RWPE1 (cell line): ENCODE data around the gene RASL12.
"Not testable (repeated sequence)": the region's sequence is repeated elsewhere in the genome, so short reads cannot be mapped to it uniquely, and the experiment has no call there.

Experiments used
- CTCF ChIA-PET: fragments of 350-600 bp; sonication (Branson Sonifier 250); formaldehyde crosslinking; extraction: SDS; loops from one replicate; lab custom pipeline; 2021; lab: Yijun Ruan, JAX
- POLR2A ChIA-PET: fragments of 400-600 bp; formaldehyde crosslinking; extraction: SDS; loops from one replicate; lab custom pipeline; 2020; ENCODE audit warnings: antibody characterized with exemption; ENCODE audit not compliant: low non-redundant PET; lab: Yijun Ruan, JAX
- DNase-seq: peaks from one replicate; pipeline ENCODE4 v3.0.0; 2012; ENCODE audit warnings: low spot score
- H3K27ac ChIP-seq: fragments of 450-650 bp; 2 replicates; pipeline ENCODE4 v1.5.1; 2017
- TF ChIP-seq, protein P1 (sequence below): fragments of 450-650 bp; conservative IDR thresholded peaks from 2 replicates; pipeline ENCODE4 v1.5.1; 2017; ENCODE audit warnings: low read depth, mild to moderate bottlenecking

RASL12 gene

DNA sequence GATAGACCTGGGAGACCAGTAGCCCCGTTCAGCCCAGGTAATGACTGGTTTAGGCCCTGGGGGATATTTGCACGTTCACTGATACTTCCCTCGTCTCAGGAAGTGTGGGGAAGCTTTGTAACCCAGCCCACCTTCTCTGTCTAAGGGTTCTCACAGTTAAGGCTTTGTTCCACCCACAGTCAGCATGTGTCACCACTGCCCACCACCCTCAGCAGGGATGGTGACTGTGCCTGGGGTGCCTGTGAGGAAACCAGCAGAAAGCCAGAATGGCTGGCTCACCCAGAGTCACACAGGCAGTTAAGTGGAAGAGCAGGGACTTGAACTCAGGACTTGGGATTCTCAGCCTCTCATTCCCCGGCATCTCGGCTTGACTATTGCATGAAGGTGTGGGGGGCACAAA is 14.0 kb upstream of the RASL12 start:
- DNase-seq, result no peak
- H3K27ac ChIP-seq, result no peak overlapping the region
- TF ChIP-seq, protein P1, sequence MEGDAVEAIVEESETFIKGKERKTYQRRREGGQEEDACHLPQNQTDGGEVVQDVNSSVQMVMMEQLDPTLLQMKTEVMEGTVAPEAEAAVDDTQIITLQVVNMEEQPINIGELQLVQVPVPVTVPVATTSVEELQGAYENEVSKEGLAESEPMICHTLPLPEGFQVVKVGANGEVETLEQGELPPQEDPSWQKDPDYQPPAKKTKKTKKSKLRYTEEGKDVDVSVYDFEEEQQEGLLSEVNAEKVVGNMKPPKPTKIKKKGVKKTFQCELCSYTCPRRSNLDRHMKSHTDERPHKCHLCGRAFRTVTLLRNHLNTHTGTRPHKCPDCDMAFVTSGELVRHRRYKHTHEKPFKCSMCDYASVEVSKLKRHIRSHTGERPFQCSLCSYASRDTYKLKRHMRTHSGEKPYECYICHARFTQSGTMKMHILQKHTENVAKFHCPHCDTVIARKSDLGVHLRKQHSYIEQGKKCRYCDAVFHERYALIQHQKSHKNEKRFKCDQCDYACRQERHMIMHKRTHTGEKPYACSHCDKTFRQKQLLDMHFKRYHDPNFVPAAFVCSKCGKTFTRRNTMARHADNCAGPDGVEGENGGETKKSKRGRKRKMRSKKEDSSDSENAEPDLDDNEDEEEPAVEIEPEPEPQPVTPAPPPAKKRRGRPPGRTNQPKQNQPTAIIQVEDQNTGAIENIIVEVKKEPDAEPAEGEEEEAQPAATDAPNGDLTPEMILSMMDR, result no peak
- POLR2A ChIA-PET, result no interaction called here
- CTCF ChIA-PET, result no interaction called here

DNA sequence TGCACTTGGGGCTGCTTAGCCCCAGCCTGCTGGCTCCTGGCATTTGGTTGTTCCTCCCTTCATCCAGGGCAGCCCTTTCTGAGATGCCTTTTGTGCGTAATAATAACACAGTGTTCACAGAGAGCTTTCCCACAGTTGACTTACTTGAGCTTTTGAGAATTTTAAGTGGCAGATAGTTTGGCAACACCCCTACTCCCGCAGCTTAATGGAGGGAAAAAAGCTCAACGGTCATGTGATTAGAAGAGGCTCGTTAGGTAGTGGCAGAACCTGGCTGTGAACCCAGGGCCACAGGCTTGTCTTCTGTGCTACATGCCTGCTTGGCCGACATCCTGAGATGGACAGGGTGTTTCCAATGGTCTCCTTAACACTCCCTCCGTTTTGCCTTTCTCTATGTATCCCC is 13.5 kb upstream of the RASL12 start:
- no peak for DNase-seq
- TF ChIP-seq, protein P1, result no peak
- POLR2A ChIA-PET, result no interaction called here
- CTCF ChIA-PET, result no interaction called here
- H3K27ac ChIP-seq, result no peak overlapping the region

DNA sequence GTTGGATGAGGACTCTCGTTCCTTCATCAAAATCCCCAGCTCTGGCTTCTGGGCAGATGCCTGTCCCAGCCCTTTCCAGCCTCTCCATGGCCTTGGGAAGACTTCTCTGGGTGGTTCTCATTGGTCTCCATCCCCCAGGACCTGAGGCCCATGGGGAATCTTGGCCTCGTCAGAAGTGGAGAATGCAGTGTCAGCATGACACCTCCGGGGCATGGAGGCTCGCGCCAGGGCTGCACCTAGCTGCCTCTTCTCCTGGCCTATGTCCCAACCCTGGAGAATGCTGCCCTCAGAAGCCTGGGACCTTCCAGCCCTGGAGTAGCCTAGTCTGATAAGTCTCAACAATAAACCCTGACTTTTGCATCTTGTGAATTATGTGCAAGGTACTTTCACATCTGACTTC is 11.8 kb upstream of the RASL12 start:
- no peak overlapping the region for H3K27ac ChIP-seq
- ChIA-PET CTCF (interaction anchor here (1.0 kb wide), 1 partner anchor 352 kb away, joined by 3 read pairs; no protein-coding TSS in a partner anchor), POLR2A (no interaction called here)
- DNase-seq, result no peak
- TF ChIP-seq, protein P1, result no peak

DNA sequence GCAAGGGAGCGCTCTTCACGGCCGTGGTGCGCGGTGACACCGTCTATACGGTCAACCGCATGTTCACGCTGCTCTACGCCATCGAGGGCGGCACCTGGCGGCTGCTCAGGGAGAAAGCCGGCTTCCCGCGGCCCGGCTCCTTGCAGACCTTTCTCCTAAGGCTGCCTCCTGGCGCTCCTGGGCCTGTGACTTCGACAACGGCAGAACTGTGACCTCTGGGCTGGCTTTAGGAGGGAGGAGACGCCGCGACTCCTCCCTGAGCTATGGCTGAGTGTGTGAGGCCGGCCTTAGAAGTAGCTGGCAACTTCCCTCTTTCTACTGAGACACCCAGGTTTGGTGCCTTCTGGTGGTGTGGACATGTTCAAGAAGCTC is 10.2 kb upstream of the RASL12 start:
- TF ChIP-seq, protein P1, result no peak
- H3K27ac ChIP-seq, result no peak overlapping the region
- no peak for DNase-seq
- ChIA-PET CTCF (interaction anchor here (0.6 kb wide), 1 partner anchor 43 kb away, joined by 3 read pairs; no protein-coding TSS in a partner anchor), POLR2A (no interaction called here)

DNA sequence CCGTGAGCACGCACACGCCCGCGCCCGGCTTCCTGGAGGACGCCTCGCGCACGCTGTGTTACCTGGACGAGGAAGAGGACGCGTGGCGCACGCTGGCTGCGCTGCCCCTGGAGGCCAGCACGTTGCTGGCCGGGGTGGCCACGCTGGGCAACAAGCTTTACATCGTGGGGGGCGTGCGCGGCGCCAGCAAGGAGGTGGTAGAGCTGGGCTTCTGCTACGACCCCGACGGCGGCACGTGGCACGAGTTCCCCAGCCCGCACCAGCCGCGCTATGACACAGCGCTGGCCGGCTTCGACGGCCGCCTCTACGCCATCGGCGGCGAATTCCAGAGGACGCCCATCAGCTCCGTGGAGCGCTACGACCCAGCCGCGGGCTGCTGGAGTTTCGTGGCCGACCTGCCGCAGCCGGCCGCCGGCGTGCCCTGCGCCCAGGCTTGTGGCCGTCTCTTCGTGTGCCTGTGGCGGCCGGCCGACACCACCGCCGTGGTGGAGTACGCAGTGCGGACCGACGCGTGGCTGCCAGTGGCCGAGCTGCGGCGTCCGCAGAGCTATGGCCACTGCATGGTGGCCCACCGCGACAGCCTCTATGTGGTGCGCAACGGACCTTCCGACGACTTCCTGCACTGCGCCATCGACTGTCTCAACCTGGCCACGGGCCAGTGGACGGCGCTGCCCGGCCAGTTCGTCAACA is 9.6 kb upstream of the RASL12 start:
- CTCF ChIA-PET, result interaction anchor here (0.8 kb wide), 1 partner anchor 10 kb away, joined by 4 read pairs; no protein-coding TSS in a partner anchor
- POLR2A ChIA-PET, result no interaction called here

DNA sequence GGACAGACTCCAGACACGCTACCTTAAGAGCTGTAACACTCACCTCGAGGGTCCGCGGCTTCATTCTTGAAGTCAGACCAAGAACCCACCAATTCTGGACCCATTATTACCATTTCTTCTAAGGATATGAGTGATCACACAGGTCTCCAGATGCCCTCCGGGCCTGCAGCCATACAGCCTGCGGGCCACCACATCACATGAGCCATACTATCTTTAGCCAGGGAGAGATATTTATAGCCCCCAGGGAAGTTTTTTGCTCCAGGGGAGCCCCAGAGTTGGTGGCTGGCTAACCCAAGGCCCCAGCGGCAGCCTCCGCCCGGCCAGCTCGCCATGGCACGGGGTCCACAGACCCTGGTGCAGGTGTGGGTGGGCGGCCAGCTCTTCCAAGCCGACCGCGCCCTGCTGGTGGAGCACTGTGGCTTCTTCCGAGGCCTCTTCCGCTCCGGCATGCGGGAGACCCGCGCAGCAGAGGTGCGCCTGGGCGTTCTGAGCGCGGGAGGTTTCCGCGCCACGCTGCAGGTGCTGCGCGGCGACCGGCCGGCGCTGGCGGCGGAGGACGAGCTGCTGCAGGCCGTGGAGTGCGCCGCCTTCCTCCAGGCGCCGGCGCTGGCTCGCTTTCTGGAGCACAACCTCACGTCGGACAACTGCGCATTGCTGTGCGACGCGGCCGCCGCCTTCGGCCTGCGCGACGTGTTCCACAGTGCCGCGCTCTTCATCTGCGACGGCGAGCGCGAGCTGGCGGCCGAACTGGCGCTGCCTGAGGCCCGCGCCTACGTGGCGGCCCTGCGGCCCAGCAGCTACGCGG is 8.9 kb upstream of the RASL12 start, which contains the start of gene KBTBD13:
KBTBD13 (plus strand) TSS at position 261 of the 805 bp plus-strand sequence; CDS start at position 331, 70 bp downstream.
- TF ChIP-seq, protein P1, result no peak
- DNase-seq, result no peak
- ChIA-PET POLR2A (no interaction called here), CTCF (interaction anchor here (0.8 kb wide), 1 partner anchor 10 kb away, joined by 4 read pairs; no protein-coding TSS in a partner anchor)
- H3K27ac ChIP-seq, result no peak within 1 kb of the TSS

More for the DNA sequence above, 9.6 kb upstream of the RASL12 start:
- TF ChIP-seq, protein P1, result no peak
- no peak for DNase-seq
- H3K27ac ChIP-seq, result no peak overlapping the region

DNA sequence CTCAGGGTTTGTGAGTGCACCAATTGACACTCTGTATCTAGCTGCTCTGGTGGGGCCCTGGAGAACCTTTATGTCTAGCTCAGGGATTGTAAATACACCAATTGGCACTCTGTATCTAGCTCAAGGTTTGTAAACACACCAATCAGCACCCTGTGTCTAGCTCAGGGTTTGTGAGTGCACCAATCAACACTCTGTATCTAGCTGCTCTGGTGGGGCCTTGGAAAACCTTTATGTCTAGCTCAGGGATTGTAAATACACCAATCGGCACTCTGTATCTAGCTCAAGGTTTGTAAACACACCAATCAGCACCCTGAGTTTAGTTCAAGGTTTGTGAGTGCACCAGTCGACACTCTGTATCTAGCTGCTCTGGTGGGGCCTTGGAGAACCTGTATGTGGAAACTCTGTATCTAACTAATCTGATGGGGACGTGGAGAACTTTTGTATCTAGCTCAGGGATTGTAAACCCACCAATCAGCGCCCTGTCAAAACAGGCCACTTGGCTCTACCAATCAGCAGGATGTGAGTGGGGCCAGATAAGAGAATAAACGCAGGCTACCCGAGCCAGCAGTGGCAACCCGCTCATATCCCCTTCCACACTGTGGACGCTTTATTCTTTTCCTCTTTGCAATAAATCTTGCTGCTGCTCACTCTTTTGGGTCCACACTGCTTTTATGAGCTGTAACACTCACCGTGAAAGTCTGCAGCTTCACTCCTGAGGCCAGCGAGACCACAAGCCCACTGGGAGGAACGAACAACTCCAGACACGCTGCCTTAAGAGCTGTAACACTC is 8.0 kb upstream of the RASL12 start:
- DNase-seq, CTCF ChIA-PET, H3K27ac ChIP-seq, POLR2A ChIA-PET: not testable (repeated sequence)

DNA sequence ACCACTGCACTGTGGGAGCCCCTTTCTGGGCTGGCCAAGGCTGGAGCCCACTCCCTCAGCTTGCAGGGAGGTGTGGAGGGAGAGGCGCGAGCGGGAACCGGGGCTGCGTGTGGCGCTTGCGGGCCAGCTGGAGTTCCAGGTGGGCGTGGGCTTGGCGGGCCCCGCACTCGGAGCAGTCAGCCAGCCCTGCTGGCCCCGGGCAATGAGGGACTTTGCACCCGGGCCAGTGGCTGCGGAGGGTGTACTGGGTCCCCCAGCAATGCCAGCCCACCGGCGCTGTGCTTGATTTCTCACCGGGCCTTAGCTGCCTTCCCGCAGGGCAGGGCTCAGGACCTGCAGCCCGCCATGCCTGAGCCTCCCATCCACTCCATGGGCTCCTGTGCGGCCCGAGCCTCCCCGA is 7.2 kb upstream of the RASL12 start:
- POLR2A ChIA-PET, DNase-seq, H3K27ac ChIP-seq: not testable (repeated sequence)
- CTCF ChIA-PET, result interaction anchor here (0.7 to 0.9 kb wide), 2 partner anchors 23 to 66 kb away, joined by 3 to 6 read pairs; no protein-coding TSS in a partner anchor
